SH-SY5Y (cell line): ENCODE measurements around the gene SVIL.

ENCODE experiments used
- GATA2 ChIP-seq: IDR thresholded peaks from 2 replicates; pipeline ENCODE4 v1.6.1; 2011; ENCODE audit warnings: mild to moderate bottlenecking, low read depth, low read length
- GATA3 ChIP-seq: IDR thresholded peaks from 2 replicates; pipeline ENCODE4 v1.6.1; 2011; ENCODE audit warnings: low read depth, mild to moderate bottlenecking, low read length, moderate library complexity

GRCh38 chr10:29414501-29414900 is 220.3 kb downstream of the SVIL start:
- no peak for TF ChIP-seq GATA2
- no peak for TF ChIP-seq GATA3
